ENCODE measurements around the gene NCAPG2.
A peak's percentile ranks its signal among the peaks of the same experiment; 100 is the strongest.
"Not testable (repeated sequence)": the region's sequence is repeated elsewhere in the genome, so short reads cannot be mapped to it uniquely, and the experiment has no call there.

Gene NCAPG2

DNA sequence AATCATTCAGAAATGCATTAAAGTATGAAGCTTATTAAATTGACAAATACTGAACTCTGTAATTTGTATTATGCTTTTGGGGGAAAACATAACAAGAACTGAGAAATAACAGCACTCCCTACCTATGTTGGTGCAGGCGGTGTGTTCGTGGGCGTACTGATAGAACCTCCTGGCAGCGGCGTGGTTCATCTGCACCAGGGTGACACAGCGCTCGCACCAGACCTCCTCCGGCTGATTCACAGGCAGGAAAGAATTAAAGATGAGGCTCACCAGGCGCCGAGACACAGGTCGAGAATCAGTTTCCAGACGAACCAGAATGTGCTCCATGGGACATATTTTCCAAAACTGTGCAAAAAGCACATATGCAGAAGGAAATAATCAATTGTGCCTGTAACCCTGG lies 40.2 kb downstream of the NCAPG2 start:
- no peak for DNase-seq

DNA sequence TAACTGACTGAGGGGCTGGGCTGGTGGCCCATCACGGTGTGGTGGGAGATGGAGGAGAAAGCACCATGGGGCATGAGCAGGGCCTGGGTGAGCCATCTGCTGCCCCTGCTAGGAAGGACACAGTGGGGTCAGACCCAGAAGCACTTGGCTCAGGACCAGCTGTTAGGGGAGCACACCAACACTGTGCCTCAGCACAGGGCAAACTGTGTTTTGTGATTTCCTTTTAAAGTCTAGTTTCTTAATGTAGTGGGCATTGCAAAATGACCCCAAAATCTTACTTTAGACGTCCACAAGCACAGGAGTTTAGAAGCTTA lies 41.2 kb downstream of the NCAPG2 start:
- DNase-seq = no peak

DNA sequence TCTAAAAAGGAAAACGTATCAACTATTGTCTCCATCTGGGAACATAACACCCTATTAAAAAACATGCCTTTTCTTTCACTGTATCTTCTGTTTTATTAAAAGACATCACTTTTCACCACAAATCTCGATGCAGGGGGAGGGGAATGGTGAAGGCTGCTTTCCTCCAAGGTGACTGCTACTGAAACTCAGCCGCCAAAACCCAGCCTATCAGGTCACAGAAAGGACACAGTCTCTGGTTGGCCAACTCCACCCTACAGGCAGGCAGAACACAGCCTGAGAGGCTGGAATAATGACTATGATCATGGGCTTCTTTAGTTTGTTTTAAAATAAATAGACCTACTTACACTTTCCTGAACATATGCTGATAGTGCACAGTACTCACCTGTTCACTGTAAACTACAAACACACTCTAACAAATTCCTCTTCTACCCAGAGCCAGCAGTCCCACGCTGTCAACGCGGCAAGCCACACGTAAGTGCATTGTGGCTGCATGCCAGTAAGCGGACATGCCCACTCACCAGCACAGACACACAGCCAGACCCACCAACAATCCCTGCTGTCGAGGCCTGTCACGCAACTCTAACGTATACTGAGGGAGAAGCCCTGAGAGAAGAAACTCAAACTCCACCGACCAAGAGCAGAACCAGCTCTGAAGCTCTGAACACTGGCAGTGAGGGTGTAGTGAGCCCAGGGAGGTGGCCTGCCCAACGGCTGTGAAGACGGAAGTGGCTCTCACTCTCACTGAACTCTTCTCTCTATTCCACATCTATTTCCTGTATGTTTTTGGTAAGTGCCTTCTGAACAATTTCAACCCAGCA lies 41.8 kb downstream of the NCAPG2 start:
- no peak for DNase-seq

DNA sequence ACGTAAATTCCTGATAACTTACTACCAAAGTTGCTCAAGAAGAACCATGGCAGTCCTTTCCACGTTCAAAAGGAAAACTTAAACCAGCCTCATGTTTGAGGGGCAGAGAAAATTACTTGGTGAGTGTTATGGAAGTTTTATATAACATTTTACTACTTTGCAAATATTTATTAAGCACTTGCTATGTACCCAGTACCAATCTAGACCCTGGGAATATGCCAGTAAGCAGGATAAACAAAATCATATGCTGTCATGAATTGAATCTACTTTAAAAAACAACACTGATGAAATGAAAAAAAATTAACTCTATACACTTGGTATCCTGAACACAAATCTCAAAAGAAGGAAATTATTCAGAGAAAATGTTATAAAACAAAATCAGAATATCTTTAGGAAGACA lies 46.1 kb downstream of the NCAPG2 start:
- DNase-seq = no peak

DNA sequence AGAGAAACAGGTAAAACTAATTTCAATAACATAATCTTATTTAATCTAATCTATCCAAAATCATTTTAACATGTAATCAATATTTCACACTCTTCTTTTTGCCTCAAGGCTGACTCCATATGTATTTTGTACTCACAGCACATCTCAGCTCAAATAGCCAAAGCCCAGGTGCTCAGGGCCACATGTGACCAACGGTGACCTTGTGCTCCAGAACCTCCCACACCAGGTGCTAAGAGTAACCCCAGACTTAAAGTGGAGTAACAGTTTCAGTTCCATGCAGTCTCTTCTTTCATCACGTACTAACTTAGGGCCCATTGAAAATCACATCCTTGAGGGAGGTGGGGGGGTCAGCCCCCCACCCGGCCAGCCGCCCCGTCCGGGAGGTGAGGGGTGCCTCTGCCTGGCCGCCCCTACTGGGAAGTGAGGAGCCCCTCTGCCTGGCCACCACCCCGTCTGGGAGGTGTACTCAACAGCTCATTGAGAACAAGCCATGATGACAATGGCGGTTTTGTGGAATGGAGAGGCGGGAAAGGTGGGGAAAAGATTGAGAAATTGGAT lies 47.3 kb downstream of the NCAPG2 start:
- no peak for DNase-seq

DNA sequence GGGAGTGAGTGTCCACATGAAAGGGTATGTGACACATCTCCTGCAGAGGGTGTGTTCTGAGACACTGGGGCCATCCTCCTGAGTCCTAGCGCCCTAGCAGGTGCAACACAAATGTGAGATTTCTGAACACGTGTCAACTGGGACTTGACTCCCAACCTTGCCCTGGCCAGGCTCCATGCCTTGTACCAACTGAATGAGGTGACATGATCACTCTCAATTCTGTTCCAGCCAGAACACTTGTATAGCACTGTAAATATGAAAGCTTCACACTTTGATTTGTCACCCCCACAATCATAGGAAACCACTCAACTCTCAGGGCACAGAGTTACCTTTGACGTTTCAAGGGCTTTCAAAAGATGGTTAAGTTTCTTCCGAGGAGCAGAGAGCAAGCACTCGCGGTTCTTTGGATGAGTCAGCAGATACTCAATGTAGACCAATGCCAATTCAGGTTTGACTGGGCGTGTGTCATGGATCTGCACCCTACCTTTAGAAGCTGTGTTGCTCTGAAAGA lies 48.6 kb downstream of the NCAPG2 start:
- DNase-seq = no peak

DNA sequence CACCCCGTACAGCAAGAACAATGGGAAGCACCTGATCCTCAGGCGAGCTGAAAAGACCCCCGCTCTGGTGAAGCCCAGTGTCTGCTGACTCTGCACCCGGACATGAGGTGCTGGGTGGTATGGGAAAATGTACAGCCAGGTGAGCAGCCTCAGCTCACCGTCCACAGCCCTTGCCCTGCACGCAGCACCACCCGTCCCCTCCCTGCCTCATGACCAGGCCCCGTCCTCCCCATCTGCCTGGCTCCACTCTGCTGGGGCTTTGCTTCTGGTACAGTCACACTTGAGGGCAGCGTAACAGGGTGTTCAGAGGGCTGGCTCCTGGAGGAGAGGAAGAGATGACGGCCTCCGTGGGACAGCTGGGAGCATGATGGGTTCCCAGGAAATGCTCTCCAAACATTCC lies 49.1 kb downstream of the NCAPG2 start:
- no peak for DNase-seq

DNA sequence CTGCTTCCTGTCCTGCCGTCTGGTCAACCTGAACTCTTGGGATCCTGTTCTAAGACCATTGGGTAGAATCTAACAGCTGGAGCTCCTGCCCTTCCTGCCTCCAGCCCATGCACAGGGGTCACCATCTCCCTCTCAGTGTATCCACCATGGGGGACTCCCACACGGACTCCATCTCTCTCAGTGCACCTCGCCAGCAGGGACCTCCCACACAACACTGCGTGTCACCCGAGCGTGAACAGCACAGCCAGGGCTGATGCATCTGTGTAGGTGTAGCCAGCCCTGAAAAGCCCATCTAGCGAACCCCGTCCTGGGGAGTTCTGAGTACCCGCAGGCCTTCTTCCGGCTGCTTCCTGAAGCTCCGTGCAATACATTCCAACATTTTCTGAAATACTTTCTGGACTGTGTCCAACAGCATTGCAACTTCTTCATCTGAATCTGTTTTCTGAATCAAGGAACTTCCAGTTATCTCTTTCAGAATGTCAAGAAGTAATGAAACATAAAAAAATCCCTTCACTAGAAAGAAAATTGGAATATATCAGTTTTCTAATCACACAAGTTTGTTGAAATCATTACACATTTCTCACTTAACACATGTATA lies 52.5 kb downstream of the NCAPG2 start:
- DNase-seq = no peak

DNA sequence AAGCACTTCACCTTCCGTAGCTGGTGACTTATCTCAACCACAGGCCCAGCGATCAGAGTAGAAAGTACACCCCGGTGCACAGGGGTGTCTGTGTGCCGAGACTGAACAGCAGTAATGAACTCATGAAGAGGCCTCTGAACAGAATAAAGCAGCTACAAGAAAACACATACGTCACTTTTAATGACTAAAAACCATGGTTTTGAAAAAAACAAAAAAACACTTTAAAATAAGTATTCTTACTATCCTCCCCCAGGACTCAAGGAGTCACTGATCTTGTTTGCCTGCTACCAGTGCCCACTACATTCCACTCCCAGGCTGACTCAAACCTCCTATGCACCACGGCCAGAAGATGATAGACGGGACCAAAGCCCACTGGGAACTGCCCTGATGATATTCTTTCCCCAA lies 53.8 kb downstream of the NCAPG2 start:
- no peak for DNase-seq

DNA sequence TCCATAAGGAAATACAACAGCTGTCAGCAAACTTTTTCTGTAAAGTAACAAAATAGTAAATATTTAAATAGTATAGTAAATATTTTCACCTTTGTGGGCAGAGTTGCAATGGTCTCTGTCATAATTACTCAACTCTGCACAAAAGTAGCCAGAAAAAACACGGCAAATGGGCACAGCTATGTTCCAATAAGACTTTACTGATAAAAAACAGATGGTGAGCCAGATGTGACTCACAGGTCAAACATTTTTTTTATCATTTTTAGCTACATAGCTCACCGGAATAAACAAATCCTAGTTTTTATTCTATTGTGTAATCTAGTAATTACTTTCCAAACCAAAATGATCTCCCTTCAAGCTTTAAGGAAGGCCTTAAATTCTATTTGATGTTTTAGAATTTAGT lies 55.3 kb downstream of the NCAPG2 start:
- peak; percentile 66 for DNase-seq

DNA sequence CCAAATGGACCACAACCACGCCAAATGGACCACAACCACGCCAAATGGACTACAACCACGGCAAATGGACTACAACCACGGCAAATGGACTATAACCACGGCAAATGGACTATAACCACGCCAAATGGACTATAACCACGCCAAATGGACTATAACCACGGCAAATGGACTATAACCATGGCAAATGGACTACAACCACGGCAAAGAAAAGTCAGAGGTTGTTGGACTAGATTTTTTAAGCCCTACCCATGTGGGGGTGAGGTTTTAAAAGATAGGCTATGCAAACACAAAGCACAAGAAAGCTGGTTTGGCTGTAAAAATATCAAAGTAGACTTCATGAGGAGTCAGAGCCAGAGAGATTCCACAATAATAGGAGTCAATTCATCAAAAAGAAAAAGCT lies 55.8 kb downstream of the NCAPG2 start:
- DNase-seq = no peak

DNA sequence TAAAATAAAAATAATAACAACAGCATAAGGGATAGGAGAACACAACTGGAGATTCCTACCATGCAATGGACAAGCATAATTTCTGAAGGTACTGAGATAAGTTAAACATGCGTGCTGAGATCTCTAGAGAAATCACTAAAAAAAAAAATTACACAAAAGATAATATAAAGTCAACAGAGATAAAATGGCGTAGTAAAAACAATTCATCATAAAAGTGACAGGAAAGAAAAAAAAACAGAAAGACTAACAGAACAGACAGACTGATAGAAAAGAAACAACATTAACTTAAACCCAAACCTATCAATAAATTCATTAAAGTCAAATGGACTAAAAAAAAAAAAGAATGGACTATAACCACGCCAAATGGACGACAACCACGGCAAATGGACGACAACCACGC lies 56.4 kb downstream of the NCAPG2 start:
- DNase-seq = no peak

DNA sequence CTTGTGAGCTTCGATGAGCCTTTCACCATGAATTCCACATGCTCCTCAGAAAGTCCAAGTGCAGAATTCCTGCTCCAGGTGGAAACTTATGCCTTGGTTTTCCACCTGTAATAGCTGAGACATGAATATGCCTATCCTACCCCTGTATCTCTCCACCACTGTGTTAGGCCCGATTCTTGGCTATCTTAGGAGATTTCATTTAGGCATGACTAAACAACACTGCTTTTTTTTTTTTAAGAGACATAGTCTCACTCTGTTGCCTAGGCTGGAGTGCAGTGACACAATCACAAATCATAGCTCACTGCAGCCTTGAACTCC lies 57.2 kb downstream of the NCAPG2 start:
- DNase-seq = no peak

DNA sequence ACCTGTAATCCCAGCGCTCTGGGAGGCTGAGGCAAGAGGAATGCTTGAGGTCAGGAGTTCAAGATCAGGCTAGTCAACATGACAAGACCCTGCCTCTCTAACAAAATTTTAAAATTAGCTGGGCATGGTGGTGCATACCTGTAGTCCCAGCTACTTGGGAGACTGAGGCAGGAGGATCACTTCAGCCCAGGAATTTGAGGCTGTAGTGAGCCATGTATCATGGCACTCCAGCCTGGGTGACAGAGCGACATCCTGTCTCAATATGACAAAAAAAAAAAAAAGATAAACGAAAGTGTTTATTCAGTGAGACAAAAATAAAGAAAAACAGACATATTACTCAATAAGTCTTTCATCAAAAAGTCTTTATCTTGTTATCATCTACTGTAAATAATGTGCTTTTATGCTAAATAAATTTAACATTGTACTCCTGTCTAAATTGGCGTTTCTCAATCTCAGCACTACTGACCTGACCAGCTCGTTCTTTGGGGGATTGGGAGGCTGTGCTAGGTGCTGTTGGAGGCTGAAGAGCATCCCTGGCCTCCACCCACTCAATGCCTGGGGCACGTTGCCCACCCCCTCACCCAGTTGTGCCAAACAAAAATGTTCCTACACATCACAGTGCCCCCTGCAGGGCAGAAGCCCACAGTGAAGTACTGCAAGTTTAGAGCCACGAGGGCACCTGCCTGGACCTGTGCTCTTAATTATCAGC lies 57.7 kb downstream of the NCAPG2 start:
- DNase-seq = no peak

DNA sequence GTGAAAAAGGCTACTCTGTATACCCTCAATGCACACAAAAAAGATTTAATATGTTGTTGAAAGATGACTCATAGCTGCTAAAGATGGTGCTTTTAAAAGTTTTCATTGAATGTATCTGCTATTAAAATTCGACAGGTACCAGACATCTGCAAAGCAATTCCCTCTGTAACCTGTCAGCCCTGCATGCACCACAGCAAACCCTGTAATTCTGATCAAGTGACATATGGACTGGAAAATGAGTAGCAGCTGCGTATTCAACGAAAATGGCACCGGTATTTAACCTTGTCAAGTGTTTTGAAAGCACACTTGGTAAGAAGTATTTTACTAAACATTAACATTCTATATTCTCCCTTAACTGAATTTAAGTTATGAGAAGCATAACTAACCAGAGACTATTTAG lies 58.8 kb downstream of the NCAPG2 start:
- peak; percentile 90 for DNase-seq

DNA sequence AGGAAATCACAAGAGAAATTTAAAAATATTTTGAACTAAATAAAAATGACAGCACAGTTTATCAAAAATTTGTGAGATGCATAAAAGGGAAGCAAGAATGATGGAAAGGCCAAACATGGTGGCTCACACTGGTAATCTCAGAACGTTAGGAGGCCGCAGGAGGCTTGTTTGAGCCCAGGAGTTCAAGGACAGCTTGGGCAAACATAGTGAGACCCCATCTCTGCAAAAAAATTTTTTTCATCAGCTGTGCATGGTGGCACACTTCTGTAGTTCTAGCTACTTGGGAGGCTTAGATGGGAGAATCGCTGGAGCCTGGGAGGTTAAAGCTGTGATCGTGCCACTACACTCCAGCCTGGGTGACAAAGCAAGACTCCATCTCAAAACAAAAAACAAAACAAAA lies 62.5 kb downstream of the NCAPG2 start:
- DNase-seq = no peak

DNA sequence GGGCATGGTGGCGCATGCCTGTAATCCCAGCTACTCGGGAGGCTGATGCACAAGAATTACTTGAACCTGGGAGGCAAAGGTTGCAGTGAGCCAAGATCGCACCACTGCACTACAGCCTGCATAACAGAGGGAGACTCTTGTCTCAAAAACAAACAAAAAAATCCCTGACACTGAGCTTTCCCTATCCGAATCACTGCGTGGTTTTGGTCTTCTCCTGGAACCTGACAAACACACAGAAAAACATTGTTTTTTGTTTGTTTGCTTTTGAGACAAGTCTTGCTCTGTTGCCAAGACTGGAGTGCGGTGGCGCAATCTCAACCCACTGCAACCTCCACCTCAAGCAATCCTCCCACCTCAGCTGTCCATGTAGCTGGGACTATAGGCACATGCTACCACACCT lies 66.6 kb downstream of the NCAPG2 start:
- DNase-seq = no peak

DNA sequence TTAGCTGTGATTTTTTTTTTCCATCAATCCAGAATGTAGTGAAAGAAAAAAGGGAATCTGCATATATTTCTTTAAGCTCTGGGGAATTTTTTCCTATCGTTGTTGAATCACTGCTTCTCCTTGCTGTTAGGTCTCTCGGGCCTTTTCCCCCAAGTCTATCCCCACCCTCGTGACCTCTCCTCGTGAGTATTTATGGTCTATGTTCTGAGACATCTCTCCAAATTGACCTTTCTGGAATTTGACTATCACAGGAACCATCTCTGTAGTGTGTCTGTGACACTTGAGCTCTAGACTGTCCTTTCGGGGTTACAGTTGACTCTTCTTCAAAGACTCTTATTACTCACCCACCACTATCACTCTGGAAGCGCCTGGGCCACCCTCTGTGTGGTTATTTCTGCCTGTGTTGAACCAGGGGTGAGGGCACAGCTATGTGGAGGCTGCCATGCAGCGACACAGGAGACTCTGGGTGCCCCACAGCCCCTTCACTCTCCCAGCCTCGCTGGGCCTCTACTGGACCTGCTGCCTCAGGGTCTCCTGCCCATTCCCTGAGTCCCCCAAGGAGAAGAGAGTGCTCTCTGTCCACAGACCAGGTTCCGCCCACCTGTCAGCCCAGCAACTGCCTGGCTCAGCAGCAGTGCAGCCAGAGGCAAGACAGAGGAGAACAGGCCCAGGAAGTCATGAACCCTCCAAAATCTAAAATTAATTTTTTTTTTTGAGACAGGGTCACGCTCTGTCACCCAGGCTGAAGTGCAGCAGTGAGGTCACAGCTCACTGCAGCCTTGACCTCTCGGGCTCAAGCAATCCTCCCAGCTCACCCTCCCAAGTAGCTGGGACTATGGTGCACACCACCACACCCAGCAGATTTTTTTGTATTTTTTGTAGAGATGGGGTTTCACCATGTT lies 71.3 kb downstream of the NCAPG2 start:
- DNase-seq = no peak

DNA sequence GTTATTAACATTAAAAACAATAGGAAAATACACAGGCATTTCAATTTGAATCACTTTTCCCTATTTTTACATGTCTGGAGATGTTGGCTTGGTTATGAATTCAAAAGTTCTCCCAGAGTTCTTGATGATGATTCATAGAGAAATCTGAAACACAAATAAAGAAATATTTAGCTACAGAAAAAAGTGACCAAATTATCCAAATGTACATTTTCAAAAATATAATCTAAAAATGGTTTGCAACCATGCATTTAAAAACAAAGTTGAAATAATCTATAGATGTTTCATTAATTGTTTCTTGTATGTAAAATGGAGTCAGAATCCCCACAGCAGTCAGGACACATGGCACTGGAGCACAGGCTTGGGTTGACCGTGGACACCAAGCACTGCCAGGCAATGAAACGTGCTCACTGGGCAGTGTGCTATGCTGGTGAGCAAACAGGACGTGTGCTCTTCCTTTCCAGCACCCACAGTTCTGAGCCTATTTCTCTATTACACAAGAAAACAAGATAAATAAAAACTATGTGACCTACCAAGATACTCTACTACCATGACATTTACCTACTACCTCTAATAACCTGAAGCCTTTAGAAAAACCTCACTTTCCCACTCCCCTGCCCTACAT lies 72.9 kb downstream of the NCAPG2 start:
- no peak for DNase-seq

DNA sequence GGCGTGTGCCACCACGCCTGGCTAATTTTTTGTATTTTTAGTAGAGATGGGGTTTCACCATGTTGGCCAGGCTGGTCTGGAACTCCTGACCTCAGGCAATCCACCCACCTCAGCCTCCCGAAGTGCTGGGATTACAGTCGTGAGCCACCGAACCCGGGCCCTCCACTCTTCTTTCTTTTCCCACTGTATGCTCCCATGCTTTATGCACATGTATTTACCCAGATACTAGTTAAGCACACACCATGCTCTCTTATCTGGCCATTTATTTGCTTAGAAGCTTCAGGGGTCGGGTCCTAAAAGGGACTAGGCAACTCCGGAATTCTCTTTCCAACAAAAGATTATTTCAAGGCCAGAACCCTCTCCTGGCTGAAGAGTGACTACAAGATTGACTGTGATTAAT lies 78.3 kb downstream of the NCAPG2 start:
- not testable (repeated sequence) for DNase-seq

DNA sequence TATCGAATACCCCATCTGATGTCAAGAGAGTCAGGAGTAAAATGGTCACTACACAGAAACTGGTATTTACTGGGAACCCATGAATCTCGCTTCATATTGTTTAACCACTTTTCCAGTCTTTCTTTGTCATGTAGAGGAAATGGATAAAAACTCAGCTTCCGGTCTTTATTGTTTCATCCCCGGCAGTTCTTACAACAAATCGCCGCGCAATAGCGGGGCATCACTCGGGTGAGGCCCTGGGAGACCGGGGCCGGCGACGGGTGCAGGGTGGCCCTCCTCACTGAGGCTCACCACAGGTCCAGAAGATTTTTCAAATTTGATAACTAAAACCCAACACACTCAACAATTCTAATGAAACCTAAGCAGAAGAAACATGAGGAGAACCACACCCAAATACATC lies 81.4 kb downstream of the NCAPG2 start:
- no peak for DNase-seq

DNA sequence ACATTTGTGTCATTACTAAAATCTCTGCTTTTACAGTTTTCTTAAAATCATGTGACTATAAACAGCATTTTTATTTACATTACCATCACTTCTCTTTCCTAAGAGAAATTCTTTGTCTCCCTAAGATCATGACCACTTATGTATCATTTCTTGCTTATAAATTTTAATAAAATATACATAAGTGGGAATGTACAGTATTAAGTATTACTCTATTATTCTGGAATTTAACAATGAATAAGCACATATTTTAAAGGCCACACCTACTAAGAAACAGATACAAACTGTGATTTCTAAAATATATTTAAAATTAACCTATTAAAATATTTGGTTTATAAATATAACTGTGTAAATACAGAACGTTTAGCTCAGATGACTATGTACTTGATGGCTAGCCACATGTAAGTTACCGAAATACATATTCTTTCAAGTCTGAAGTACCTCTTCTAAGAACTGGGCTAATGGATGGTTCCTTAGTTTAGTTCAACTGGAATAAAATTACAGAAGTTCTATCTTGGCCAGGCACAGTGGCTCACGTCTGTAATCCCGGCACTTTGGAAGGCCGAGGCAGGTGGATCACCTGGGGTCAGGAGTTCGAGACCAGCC lies 83.7 kb downstream of the NCAPG2 start:
- no peak for DNase-seq
